Lung (tissue), 12 donors: ENCODE results near the gene DNHD1. TPM values are rescaled to one million over a fixed set of nuclear protein-coding genes. Genes with fewer than 3 reads are reported as not detected.
A peak's percentile ranks its signal among the peaks of the same experiment; 100 is the strongest.

Experiments used
- ATAC-seq: fragments of 200-7000 bp; cut with Tn5 transposase; one replicate; pipeline ENCODE4 v1.9.1; 2020; ENCODE audit warnings: moderate number of reproducible peaks; ENCODE audit not compliant: insufficient read depth, low FRiP score
- DNase-seq, 3 donors: peaks; one replicate each; pipeline ENCODE4 v3.0.0-alpha.2; 2013 to 2017
- H3K27ac ChIP-seq, 2 donors: one replicate each; pipeline ENCODE4 v1.5.1; 2013; ENCODE audit warnings: mild to moderate bottlenecking in 2 of 2, moderate library complexity in 2 of 2, control low read depth in 1 of 2, inconsistent platforms in 1 of 2, low read depth in 1 of 2, low read length in 1 of 2
- H3K27me3 ChIP-seq, 3 donors: one replicate each; pipeline ENCODE4 v1.5.1; 2013; ENCODE audit warnings: low read length in 2 of 3; ENCODE audit not compliant: control insufficient read depth in 3 of 3, insufficient read depth in 3 of 3
- H3K36me3 ChIP-seq, 4 donors: one replicate each; pipeline ENCODE4 v1.5.1; 2013; ENCODE audit warnings: low read length in 4 of 4, mild to moderate bottlenecking in 1 of 4, moderate library complexity in 1 of 4; ENCODE audit not compliant: control insufficient read depth in 4 of 4, insufficient read depth in 4 of 4
- H3K4me1 ChIP-seq, 5 donors: one replicate each; pipeline ENCODE4 v1.5.1; 2013; ENCODE audit warnings: low read length in 5 of 5, mild to moderate bottlenecking in 2 of 5, moderate library complexity in 1 of 5; ENCODE audit not compliant: control insufficient read depth in 5 of 5, insufficient read depth in 5 of 5
- H3K4me3 ChIP-seq: one replicate; pipeline ENCODE4 v1.5.1; 2013; ENCODE audit warnings: mild to moderate bottlenecking, control low read depth, moderate library complexity
- H3K9ac ChIP-seq, 2 donors: one replicate each; pipeline ENCODE4 v1.5.1; 2013; ENCODE audit warnings: low read length in 2 of 2, control low read depth in 1 of 2; ENCODE audit not compliant: insufficient read depth in 1 of 2
- H3K9me3 ChIP-seq, 4 donors: one replicate each; pipeline ENCODE4 v1.5.1; 2013; ENCODE audit warnings: low read length in 3 of 4, mild to moderate bottlenecking in 1 of 4, moderate library complexity in 1 of 4; ENCODE audit not compliant: control insufficient read depth in 4 of 4, insufficient read depth in 3 of 4
- CTCF ChIP-seq: IDR thresholded peaks from 2 replicates; pipeline ENCODE4 v1.5.1; 2012; ENCODE audit warnings: mild to moderate bottlenecking; ENCODE audit errors: control extremely low read depth, extremely low read depth
- WGBS, 2 donors: extraction: QIAGEN DNeasy Blood & Tissue Kit; methylation state at CpG; one replicate each; pipeline ENCODE4 v1.1.7; 2013; 5-methylcytosine and 5-hydroxymethylcytosine counted together
- polyA plus RNA-seq, 2 donors: library from polyadenylated mRNA; stranded (reverse); fragments of 200-250 nt; gene quantifications; one replicate each; pipeline ENCODE4 v1.2.1, GENCODE V29; 2013
- total RNA-seq, 2 donors: library from RNA; depleted of rRNA in 1 of 2; stranded (reverse); fragments of >200 nt in 1 of 2; gene quantifications; one replicate each; pipeline ENCODE4 v1.2.1, GENCODE V29; 2014 to 2021
- donor health status: control.
- donor health status: control.
- donor health status: Bipolar disorder and iron deficiency.
- donor health status: healthy.
- donor health status: DM: yes; HTN: yes; CAD: no.

The DNHD1 gene
- total and polyA plus RNA-seq, 4 donors: 4.5 to 15.6 (median 12.0) TPM

GRCh38 chr11:6475936-6476335, 21.1 kb upstream of the DNHD1 start:
- H3K27ac ChIP-seq: no peak overlapping the region
- DNase-seq: no peak
- ATAC-seq: no peak

GRCh38 chr11:6476571-6476970, 20.5 kb upstream of the DNHD1 start:
- no peak for TF ChIP-seq CTCF
- 96 to 97% methylated on average over 4 of the region's 4 CpGs for WGBS, 2 donors
- no peak overlapping the region for H3K4me3 ChIP-seq
- ATAC-seq (no peak), DNase-seq (no peak)
- peaks cover 0 to 17% (median 17%) of the 10 kb centered on the region in 5 donors for H3K4me1 ChIP-seq
- peaks cover 0 to 25% (median 11%) of the 10 kb centered on the region in 4 donors for H3K36me3 ChIP-seq
- H3K27me3 ChIP-seq: no peaks in the 10 kb centered on the region
- no peak overlapping the region for H3K27ac ChIP-seq
- no peak overlapping the region for H3K9ac ChIP-seq
- H3K9me3 ChIP-seq: no peaks in the 10 kb centered on the region

More at GRCh38 chr11:6475936-6476335, 21.1 kb upstream of the DNHD1 start:
- peaks cover 0 to 17% (median 17%) of the 10 kb centered on the region in 5 donors for H3K4me1 ChIP-seq
- no peaks in the 10 kb centered on the region for H3K27me3 ChIP-seq
- no peak for TF ChIP-seq CTCF
- no peak overlapping the region for H3K4me3 ChIP-seq
- H3K36me3 ChIP-seq: peaks cover 0 to 25% (median 11%) of the 10 kb centered on the region in 4 donors
- H3K9ac ChIP-seq: no peak overlapping the region
- H3K9me3 ChIP-seq: no peaks in the 10 kb centered on the region
- 76 to 84% methylated on average over 5 of the region's 5 CpGs for WGBS, 2 donors

- peak overlapping the region; percentile 79 to 90 for H3K27ac ChIP-seq
- H3K36me3 ChIP-seq: peaks cover 11 to 29% (median 24%) of the 10 kb centered on the region in 4 donors
- H3K9me3 ChIP-seq: no peaks in the 10 kb centered on the region
- 61 to 79% methylated on average over 9 of the region's 9 CpGs for WGBS, 2 donors
- H3K4me3 ChIP-seq: peak overlapping the region; percentile 70
- H3K9ac ChIP-seq: peak overlapping the region; percentile 98 to 99
- no peaks in the 10 kb centered on the region for H3K27me3 ChIP-seq
- ATAC-seq: no peak
- peaks cover 9 to 23% (median 15%) of the 10 kb centered on the region in 5 donors for H3K4me1 ChIP-seq
- DNase-seq: no peak
- TF ChIP-seq CTCF: no peak
Measured at GRCh38 chr11:6480299-6480914, 16.7 kb upstream of the DNHD1 start.
